Body of pancreas (tissue), 4 donors: ENCODE results near the gene COLEC12.

Source experiments
- POLR2A ChIP-seq, 3 donors: fragments of 450-650 bp; IDR thresholded peaks; one replicate each; pipeline ENCODE4 v1.6.1; 2016; ENCODE audit warnings: antibody characterized with exemption in 3 of 3, mild to moderate bottlenecking in 2 of 3
- TF ChIP-seq, protein P1 (sequence below), 7 experiments: fragments of 450-650 bp in 4 of 7; fragments of 200-600 bp in 3 of 7; sonication (generic) in 3 of 7; IDR thresholded peaks; one replicate each; pipeline ENCODE4 v1.5.1; 2016 to 2019; ENCODE audit warnings: antibody characterized with exemption in 7 of 7

DNA sequence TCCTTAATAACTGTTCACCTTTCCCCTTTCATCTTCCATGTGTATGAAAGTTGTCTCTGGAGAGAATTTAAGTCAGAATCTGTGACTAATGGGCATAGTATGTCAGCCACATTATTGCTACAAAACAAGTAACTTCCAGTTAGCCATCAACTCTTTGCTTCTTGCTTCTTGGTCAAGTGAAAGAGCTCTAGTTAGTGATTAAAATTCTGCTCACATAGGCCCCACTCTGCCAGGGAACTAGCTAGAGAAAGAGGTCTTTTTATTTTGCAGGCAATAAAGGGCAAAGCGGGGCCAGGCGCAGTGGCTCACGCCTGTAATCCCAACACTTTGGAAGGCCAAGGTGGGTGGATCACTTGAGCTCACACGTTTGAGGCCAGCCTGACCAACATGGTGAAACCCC is 64.6 kb downstream of the COLEC12 start:
- TF ChIP-seq, protein P1, sequence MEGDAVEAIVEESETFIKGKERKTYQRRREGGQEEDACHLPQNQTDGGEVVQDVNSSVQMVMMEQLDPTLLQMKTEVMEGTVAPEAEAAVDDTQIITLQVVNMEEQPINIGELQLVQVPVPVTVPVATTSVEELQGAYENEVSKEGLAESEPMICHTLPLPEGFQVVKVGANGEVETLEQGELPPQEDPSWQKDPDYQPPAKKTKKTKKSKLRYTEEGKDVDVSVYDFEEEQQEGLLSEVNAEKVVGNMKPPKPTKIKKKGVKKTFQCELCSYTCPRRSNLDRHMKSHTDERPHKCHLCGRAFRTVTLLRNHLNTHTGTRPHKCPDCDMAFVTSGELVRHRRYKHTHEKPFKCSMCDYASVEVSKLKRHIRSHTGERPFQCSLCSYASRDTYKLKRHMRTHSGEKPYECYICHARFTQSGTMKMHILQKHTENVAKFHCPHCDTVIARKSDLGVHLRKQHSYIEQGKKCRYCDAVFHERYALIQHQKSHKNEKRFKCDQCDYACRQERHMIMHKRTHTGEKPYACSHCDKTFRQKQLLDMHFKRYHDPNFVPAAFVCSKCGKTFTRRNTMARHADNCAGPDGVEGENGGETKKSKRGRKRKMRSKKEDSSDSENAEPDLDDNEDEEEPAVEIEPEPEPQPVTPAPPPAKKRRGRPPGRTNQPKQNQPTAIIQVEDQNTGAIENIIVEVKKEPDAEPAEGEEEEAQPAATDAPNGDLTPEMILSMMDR (IDR thresholded peaks at IDR 0.05): no peak
- TF ChIP-seq POLR2A (IDR thresholded peaks at IDR 0.05): no peak
